Peyer's patch (tissue), 4 donors: ENCODE results near the gene SCN3B. TPM values are rescaled to one million over a fixed set of nuclear protein-coding genes. Genes with fewer than 3 reads are reported as not detected.

Source experiments
- DNase-seq, 3 donors: peaks; one replicate each; pipeline ENCODE4 v3.0.0-alpha.2; 2017 to 2019
- H3K27ac ChIP-seq, 4 donors: fragments of 200-600 bp; sonication (generic); one replicate each; pipeline ENCODE4 v1.5.1; 2016 to 2019
- H3K27me3 ChIP-seq, 2 donors: fragments of 200-600 bp; sonication (generic); one replicate each; pipeline ENCODE4 v1.5.1; 2019
- H3K36me3 ChIP-seq, 3 donors: fragments of 200-600 bp; sonication (generic); one replicate each; pipeline ENCODE4 v1.5.1; 2016 to 2019
- H3K4me1 ChIP-seq, 4 donors: fragments of 200-600 bp; sonication (generic); one replicate each; pipeline ENCODE4 v1.5.1; 2016 to 2019
- H3K4me3 ChIP-seq, 4 donors: fragments of 200-600 bp; sonication (generic); 1 replicate in 3 of 4; 2 replicates in 1 of 4; pipeline ENCODE4 v1.5.1; 2016 to 2019; ENCODE audit warnings: mild to moderate bottlenecking in 1 of 4
- H3K9me3 ChIP-seq, 4 donors: fragments of 200-600 bp; sonication (generic); one replicate each; pipeline ENCODE4 v1.5.1; 2016 to 2019; ENCODE audit warnings: mild to moderate bottlenecking in 1 of 4
- POLR2A ChIP-seq, 2 donors: fragments of 450-650 bp; IDR thresholded peaks; one replicate each; pipeline ENCODE4 v1.5.1; 2017; ENCODE audit warnings: antibody characterized with exemption in 2 of 2, mild to moderate bottlenecking in 2 of 2, moderate library complexity in 2 of 2
- total RNA-seq, 4 donors: library from RNA; depleted of rRNA; stranded (reverse); fragments of >200 nt; gene quantifications; one replicate each; pipeline ENCODE4 v1.1.0, GENCODE V29; 2016
- TF ChIP-seq, protein P1 (sequence below), 6 experiments: fragments of 450-650 bp in 4 of 6; fragments of 200-600 bp in 2 of 6; sonication (generic) in 1 of 6; IDR thresholded peaks; one replicate each; pipeline ENCODE4 v1.5.1; 2017 to 2019; ENCODE audit warnings: antibody characterized with exemption in 6 of 6, mild to moderate bottlenecking in 3 of 6, moderate library complexity in 1 of 6

Gene SCN3B
- total RNA-seq, 4 donors from 2014 or later: 0.80 to 4.4 (median 1.3) TPM

DNA sequence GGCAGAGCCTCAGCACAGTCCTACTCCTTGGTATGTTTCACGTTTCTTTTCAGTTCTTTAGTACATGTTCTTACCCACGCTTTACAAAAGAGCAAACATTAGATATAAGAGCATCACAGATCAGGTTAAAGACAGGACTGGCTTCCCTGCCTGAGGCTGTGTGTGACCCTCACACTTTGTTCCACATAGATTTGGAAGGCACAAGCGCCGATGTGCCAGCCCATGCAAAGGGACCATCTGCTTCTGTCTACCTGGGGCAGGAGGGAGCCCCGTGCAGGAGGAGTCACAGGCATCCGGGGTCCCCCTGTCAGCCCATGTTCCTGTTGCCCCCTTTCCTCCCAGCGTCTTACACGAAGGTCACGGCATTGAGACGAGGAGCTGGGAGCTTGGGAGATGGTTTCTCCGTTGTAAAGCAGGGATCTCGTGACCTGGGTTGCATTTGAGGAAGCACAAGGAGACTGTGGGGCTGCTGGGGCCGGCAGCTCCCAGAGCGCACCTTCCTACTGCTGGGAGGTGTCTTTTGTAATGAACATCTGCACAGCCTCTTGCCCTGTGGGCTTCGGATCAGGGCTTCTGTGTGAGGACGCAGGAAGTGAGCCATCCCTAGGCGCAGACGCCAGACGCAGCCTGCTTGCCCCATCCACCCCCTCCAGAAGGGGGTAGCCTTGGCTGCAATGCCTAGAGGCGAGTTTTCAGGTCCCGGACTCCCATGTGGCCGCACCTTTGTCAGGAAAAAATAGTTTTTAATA is 72.6 kb downstream of the SCN3B start:
- no peak overlapping the region for H3K27ac ChIP-seq
- TF ChIP-seq, protein P1, sequence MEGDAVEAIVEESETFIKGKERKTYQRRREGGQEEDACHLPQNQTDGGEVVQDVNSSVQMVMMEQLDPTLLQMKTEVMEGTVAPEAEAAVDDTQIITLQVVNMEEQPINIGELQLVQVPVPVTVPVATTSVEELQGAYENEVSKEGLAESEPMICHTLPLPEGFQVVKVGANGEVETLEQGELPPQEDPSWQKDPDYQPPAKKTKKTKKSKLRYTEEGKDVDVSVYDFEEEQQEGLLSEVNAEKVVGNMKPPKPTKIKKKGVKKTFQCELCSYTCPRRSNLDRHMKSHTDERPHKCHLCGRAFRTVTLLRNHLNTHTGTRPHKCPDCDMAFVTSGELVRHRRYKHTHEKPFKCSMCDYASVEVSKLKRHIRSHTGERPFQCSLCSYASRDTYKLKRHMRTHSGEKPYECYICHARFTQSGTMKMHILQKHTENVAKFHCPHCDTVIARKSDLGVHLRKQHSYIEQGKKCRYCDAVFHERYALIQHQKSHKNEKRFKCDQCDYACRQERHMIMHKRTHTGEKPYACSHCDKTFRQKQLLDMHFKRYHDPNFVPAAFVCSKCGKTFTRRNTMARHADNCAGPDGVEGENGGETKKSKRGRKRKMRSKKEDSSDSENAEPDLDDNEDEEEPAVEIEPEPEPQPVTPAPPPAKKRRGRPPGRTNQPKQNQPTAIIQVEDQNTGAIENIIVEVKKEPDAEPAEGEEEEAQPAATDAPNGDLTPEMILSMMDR (IDR thresholded peaks at IDR 0.05): no peak
- no peak for TF ChIP-seq POLR2A (IDR thresholded peaks at IDR 0.05)
- H3K27me3 ChIP-seq: no peaks in the 10 kb centered on the region
- no peaks in the 10 kb centered on the region for H3K36me3 ChIP-seq
- DNase-seq: peak in 1 of 3 donors; percentile 37
- no peak overlapping the region for H3K4me3 ChIP-seq
- H3K4me1 ChIP-seq: peaks cover 0 to 32% (median 0%) of the 10 kb centered on the region in 4 donors
- no peaks in the 10 kb centered on the region for H3K9me3 ChIP-seq

DNA sequence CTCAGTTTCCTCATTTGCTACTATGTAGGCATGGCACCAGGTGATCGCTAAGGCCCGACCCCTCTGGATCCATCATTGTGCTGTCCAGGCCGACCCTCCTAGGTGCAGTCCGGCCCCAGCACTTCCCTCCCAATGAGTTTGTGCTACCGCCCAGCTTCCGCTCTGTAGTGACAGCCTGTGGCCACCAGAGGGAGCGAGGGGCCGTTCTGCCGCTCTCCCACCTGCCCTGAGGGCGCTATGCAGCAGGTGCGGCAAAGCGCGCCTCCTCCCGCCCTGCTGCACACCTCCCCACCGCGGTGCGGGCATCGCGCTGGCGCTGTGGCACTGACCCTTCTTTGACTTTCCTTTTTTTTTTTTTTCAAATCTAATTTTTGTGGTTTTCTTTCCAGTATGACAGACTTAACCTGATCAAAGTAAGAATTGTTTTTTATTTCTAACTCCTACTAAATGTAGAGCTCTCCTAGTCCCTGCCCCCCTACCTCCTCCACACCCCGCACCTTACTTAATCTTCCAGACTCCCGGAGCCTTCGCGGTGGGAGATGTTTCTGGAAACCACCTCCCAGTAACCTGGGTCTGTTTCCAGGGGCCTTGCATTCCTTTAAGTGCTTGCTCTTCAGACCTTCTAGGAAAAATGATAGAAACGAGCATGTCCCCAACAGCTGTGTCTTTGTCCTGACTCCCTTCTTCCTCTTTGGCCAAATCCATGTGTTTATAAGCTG is 73.7 kb downstream of the SCN3B start:
- H3K9me3 ChIP-seq: no peaks in the 10 kb centered on the region
- DNase-seq: peak; percentile 35 to 85 (median 82)
- H3K4me1 ChIP-seq: peaks cover 0 to 21% (median 0%) of the 10 kb centered on the region in 4 donors
- no peaks in the 10 kb centered on the region for H3K27me3 ChIP-seq
- TF ChIP-seq, protein P1 (IDR thresholded peaks at IDR 0.05): peak; percentile 49 to 96 (median 90)
- TF ChIP-seq POLR2A (IDR thresholded peaks at IDR 0.05): no peak
- no peak overlapping the region for H3K27ac ChIP-seq
- H3K4me3 ChIP-seq: no peak overlapping the region
- H3K36me3 ChIP-seq: no peaks in the 10 kb centered on the region

DNA sequence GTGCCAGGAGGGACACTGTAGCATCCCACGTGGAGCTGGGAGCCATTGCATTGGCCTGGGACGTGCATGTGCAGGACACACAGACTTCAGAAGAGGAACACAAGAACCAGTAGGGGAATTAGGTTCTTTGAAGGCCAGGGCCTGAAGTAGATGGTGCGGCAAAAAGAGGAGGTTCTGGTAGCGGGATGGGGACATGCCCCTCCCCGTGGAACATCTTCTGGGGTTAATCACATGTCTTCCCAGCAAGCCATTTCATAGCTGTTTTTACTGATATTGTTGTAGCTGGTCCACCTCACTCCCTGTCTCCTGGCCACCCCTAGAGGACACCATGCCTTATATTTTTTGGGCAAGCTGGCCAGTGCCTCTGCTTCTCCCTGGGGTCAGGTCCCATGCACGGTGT is 74.3 kb downstream of the SCN3B start:
- H3K36me3 ChIP-seq: no peaks in the 10 kb centered on the region
- H3K4me3 ChIP-seq: no peak overlapping the region
- no peak for DNase-seq

DNA sequence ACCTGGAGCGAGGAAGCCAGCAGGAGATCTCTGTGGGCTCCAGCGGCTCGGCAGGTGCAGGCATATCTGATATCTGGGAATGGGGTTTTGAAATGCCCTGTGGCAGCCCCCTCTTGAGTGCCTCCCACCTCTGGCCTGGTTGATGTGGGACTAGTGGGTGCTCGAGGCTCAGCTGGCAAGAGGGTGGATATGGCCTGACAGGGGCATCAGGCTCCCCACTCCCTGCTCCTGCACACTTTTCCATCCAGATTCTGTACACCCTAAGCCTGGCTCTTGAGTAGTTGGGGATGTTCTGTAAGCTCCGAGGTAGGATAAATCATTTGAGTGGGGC is 75.0 kb downstream of the SCN3B start:
- H3K4me3 ChIP-seq: no peak overlapping the region
- H3K27me3 ChIP-seq: no peaks in the 10 kb centered on the region
- no peaks in the 10 kb centered on the region for H3K36me3 ChIP-seq
- peak in 1 of 3 donors; percentile 24 for DNase-seq
- no peaks in the 10 kb centered on the region for H3K9me3 ChIP-seq
- peaks cover 0 to 9% (median 0%) of the 10 kb centered on the region in 4 donors for H3K4me1 ChIP-seq
- no peak overlapping the region for H3K27ac ChIP-seq
- TF ChIP-seq, protein P1 (IDR thresholded peaks at IDR 0.05): no peak
- no peak for TF ChIP-seq POLR2A (IDR thresholded peaks at IDR 0.05)

More for the DNA sequence above, 74.3 kb downstream of the SCN3B start:
- peaks cover 0 to 15% (median 0%) of the 10 kb centered on the region in 4 donors for H3K4me1 ChIP-seq
- H3K27ac ChIP-seq: no peak overlapping the region
- TF ChIP-seq, protein P1 (IDR thresholded peaks at IDR 0.05): no peak
- H3K9me3 ChIP-seq: no peaks in the 10 kb centered on the region
- no peaks in the 10 kb centered on the region for H3K27me3 ChIP-seq

Other genes with a start within 250 kb of the SCN3B start
- 100 to 1,000 TPM in 3 of 4 donors, 10 to 100 TPM in 1; 31.4 to 152 (median 123) TPM for gene GRAMD1B, start 224.4 kb downstream of the SCN3B start, total RNA-seq
- 10 to 100 TPM in 1 of 4 donors, 1 to 10 TPM in 3; 6.7 to 22.3 (median 8.2) TPM for gene ZNF202, start 87.0 kb upstream of the SCN3B start, total RNA-seq
- not detected for gene OR6X1, start 99.9 kb upstream of the SCN3B start, total RNA-seq
- gene OR6M1, start 151.7 kb upstream of the SCN3B start, total RNA-seq: not detected
- gene TMEM225, start 231.0 kb upstream of the SCN3B start, total RNA-seq: not detected
- gene OR8D4, start 247.5 kb upstream of the SCN3B start, total RNA-seq: not detected